ENCODE data around the gene MARCHF4.
"Not testable (repeated sequence)": the region's sequence is repeated elsewhere in the genome, so short reads cannot be mapped to it uniquely, and the experiment has no call there.

The MARCHF4 gene

GRCh38 chr2:216392018-216392562 is 19.8 kb upstream of the MARCHF4 start:
- DNase-seq: peak in 2 of 4 experiments; percentile 7 to 20

GRCh38 chr2:216391401-216391800 is 19.1 kb upstream of the MARCHF4 start:
- no peak for DNase-seq

- DNase-seq: peak; percentile 57 to 85 (median 72)
These were observed 17.3 kb upstream of the MARCHF4 start for GRCh38 chr2:216389570-216389969.

- DNase-seq: peak in 3 of 4 experiments; percentile 6 to 25 (median 20)
These were observed 16.0 kb upstream of the MARCHF4 start for GRCh38 chr2:216388046-216388884.

- DNase-seq: no peak
These were observed 15.0 kb upstream of the MARCHF4 start for GRCh38 chr2:216387262-216387661.

- DNase-seq: peak in 1 of 4 experiments; percentile 7
These were observed 13.2 kb upstream of the MARCHF4 start for GRCh38 chr2:216385478-216385877.

GRCh38 chr2:216384409-216384808 is 12.1 kb upstream of the MARCHF4 start:
- DNase-seq: not testable (repeated sequence)

GRCh38 chr2:216379977-216380376 is 7.7 kb upstream of the MARCHF4 start:
- peak in 2 of 4 experiments; percentile 14 to 32 for DNase-seq

GRCh38 chr2:216375286-216375685 is 3.0 kb upstream of the MARCHF4 start:
- no peak for DNase-seq

GRCh38 chr2:216373896-216374295 is 1.6 kb upstream of the MARCHF4 start:
- DNase-seq: no peak

- no peak for DNase-seq
These were observed 543 bp upstream of the MARCHF4 start for GRCh38 chr2:216372761-216373291.

GRCh38 chr2:216370961-216371712 is 1.1 kb downstream of the MARCHF4 start:
- DNase-seq: no peak

GRCh38 chr2:216369821-216370220 is 2.5 kb downstream of the MARCHF4 start:
- no peak for DNase-seq

- no peak for DNase-seq
These were observed 5.4 kb downstream of the MARCHF4 start for GRCh38 chr2:216366777-216367471.

- no peak for DNase-seq
These were observed 6.8 kb downstream of the MARCHF4 start for GRCh38 chr2:216365518-216365917.

GRCh38 chr2:216363221-216363620 is 9.1 kb downstream of the MARCHF4 start:
- DNase-seq: no peak

GRCh38 chr2:216362730-216363129 is 9.6 kb downstream of the MARCHF4 start:
- DNase-seq: no peak

- DNase-seq: no peak
These were observed 16.6 kb downstream of the MARCHF4 start for GRCh38 chr2:216355711-216356110.

GRCh38 chr2:216354306-216354705 is 18.0 kb downstream of the MARCHF4 start:
- no peak for DNase-seq

GRCh38 chr2:216352653-216353270 is 19.5 kb downstream of the MARCHF4 start:
- no peak for DNase-seq

- no peak for DNase-seq
These were observed 20.9 kb downstream of the MARCHF4 start for GRCh38 chr2:216351172-216351925.
